ENCODE results near the gene PARD3B. TPM values are rescaled to one million over a fixed set of nuclear protein-coding genes. Genes with fewer than 3 reads are reported as not detected.

Gene PARD3B
- total RNA-seq, 1 donor from 2014 or later: not detected

- intact Hi-C loops (cut with micrococcal nuclease): no loop called here
- ATAC-seq (ENCODE audit: low read depth) (no peak), DNase-seq (no peak)
- H3K36me3 Mint-ChIP-seq (ENCODE audit: low read depth): no peaks in the 10 kb centered on the region
- no peak overlapping the region for H3K4me3 Mint-ChIP-seq
- no peak overlapping the region for H3K27ac Mint-ChIP-seq
- no peaks in the 10 kb centered on the region for H3K27me3 Mint-ChIP-seq
- CTCF ChIA-PET: no interaction called here
- no peaks in the 10 kb centered on the region for H3K4me1 Mint-ChIP-seq
- POLR2A ChIA-PET: no interaction called here
- no peaks in the 10 kb centered on the region for H3K9me3 Mint-ChIP-seq
- TF ChIP-seq, protein P1, sequence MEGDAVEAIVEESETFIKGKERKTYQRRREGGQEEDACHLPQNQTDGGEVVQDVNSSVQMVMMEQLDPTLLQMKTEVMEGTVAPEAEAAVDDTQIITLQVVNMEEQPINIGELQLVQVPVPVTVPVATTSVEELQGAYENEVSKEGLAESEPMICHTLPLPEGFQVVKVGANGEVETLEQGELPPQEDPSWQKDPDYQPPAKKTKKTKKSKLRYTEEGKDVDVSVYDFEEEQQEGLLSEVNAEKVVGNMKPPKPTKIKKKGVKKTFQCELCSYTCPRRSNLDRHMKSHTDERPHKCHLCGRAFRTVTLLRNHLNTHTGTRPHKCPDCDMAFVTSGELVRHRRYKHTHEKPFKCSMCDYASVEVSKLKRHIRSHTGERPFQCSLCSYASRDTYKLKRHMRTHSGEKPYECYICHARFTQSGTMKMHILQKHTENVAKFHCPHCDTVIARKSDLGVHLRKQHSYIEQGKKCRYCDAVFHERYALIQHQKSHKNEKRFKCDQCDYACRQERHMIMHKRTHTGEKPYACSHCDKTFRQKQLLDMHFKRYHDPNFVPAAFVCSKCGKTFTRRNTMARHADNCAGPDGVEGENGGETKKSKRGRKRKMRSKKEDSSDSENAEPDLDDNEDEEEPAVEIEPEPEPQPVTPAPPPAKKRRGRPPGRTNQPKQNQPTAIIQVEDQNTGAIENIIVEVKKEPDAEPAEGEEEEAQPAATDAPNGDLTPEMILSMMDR (IDR thresholded peaks at IDR 0.05): no peak
Observed at GRCh38 chr2:205103699-205104098, 558.4 kb downstream of the PARD3B start.

GRCh38 chr2:205107810-205108209 lies 562.5 kb downstream of the PARD3B start:
- Mint-ChIP-seq H3K27ac (no peak overlapping the region), H3K36me3 (ENCODE audit: low read depth) (no peaks in the 10 kb centered on the region), H3K4me3 (no peak overlapping the region), H3K4me1 (no peaks in the 10 kb centered on the region), H3K9me3 (no peaks in the 10 kb centered on the region), H3K27me3 (no peaks in the 10 kb centered on the region)
- ChIA-PET POLR2A (no interaction called here), CTCF (no interaction called here)
- TF ChIP-seq, protein P1 (IDR thresholded peaks at IDR 0.05): no peak
- DNase-seq: no peak
- intact Hi-C loops (cut with micrococcal nuclease): no loop called here
- no peak for ATAC-seq (ENCODE audit: low read depth)

DNA sequence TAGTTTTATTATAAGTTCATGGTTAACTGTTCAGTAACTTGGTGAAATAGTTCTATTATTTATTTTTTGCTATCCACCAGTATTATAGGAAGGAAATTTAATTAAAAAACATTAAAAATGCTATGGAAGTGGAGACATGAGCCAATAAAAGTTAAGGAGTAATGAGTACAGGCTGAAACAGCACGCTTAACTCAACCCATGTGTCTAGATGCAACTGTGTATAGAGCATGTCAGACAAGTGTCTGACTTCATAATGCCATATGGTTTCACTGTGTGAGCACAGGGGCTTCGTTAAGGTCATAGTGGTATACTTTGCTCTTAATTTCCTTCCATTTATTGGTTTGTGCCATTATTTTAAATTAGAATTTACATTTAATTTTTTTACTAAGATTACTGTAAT lies 570.2 kb downstream of the PARD3B start:
- peaks cover 2% of the 10 kb centered on the region for H3K27me3 Mint-ChIP-seq
- H3K36me3 Mint-ChIP-seq (ENCODE audit: low read depth): no peaks in the 10 kb centered on the region
- ChIA-PET CTCF (no interaction called here), POLR2A (no interaction called here)
- no peak overlapping the region for H3K27ac Mint-ChIP-seq
- ATAC-seq (ENCODE audit: low read depth): no peak
- no peak for DNase-seq
- TF ChIP-seq, protein P1 (IDR thresholded peaks at IDR 0.05): no peak
- intact Hi-C loops (cut with micrococcal nuclease): no loop called here
- no peaks in the 10 kb centered on the region for H3K4me1 Mint-ChIP-seq
- no peaks in the 10 kb centered on the region for H3K9me3 Mint-ChIP-seq
- H3K4me3 Mint-ChIP-seq: no peak overlapping the region

DNA sequence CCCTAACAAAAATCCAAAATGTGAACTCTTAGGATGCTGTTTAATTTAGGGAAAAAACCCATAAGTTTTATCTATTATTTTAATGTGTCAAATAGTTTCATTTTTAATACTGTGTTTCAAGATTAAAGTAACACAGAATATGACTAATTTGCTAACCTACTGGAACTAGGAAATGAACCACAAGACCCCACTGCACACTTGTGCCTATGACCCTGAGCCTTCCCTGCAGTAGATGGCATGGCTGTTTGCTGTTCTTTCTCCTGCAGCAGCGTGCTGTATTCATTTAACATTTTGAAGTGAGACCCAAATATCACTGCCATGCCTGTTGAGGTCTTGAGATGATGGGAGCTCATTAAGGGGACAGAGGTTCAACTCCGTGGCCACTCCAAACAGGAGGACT lies 571.9 kb downstream of the PARD3B start:
- Mint-ChIP-seq H3K27me3 (peaks cover 2% of the 10 kb centered on the region), H3K9me3 (no peaks in the 10 kb centered on the region), H3K4me3 (no peak overlapping the region), H3K4me1 (no peaks in the 10 kb centered on the region), H3K27ac (no peak overlapping the region), H3K36me3 (ENCODE audit: low read depth) (no peaks in the 10 kb centered on the region)
- TF ChIP-seq, protein P1 (IDR thresholded peaks at IDR 0.05): no peak
- no peak for ATAC-seq (ENCODE audit: low read depth)
- CTCF ChIA-PET: no interaction called here
- DNase-seq: no peak
- POLR2A ChIA-PET: no interaction called here
- intact Hi-C loops (cut with micrococcal nuclease): no loop called here

DNA sequence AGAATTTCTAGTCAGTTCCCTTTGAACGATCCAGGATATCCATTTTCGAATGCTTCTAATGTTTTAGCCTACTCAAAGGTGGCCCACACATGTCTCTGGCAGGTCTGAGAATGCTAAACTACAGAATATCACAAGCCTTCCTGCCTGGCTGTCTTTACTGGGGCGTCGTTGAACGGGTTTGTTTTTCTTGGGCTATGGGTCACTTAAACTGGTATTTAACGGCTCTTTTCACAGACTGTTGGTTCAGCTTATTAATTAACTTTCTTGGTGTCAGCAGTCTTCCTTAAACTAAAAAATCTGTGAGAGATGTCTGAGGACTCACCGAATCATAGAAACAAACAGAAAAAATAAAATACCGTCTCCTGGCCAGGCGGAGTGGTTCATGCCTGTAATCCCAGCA lies 573.9 kb downstream of the PARD3B start:
- ChIA-PET CTCF (no interaction called here), POLR2A (no interaction called here)
- Mint-ChIP-seq H3K36me3 (ENCODE audit: low read depth) (no peaks in the 10 kb centered on the region), H3K9me3 (no peaks in the 10 kb centered on the region), H3K27ac (no peak overlapping the region), H3K27me3 (peaks cover 2% of the 10 kb centered on the region), H3K4me3 (no peak overlapping the region), H3K4me1 (no peaks in the 10 kb centered on the region)
- intact Hi-C loops (cut with micrococcal nuclease): no loop called here
- ATAC-seq (ENCODE audit: low read depth) (no peak), DNase-seq (no peak)
- TF ChIP-seq, protein P1 (IDR thresholded peaks at IDR 0.05): no peak

All from activated B cell treated with CpG ODN at 0.5 μM for 24 hours (primary cell).